ENCODE results near the gene JARID2. TPM values are rescaled to one million over a fixed set of nuclear protein-coding genes. Genes with fewer than 3 reads are reported as not detected.

Gene JARID2
- total and polyA plus RNA-seq, 9 of the 15 experiments (the other 6 are each of a cell fraction or from before 2014, with no cell fraction given) = 5.0 to 29.0 (median 15.6) TPM

DNA sequence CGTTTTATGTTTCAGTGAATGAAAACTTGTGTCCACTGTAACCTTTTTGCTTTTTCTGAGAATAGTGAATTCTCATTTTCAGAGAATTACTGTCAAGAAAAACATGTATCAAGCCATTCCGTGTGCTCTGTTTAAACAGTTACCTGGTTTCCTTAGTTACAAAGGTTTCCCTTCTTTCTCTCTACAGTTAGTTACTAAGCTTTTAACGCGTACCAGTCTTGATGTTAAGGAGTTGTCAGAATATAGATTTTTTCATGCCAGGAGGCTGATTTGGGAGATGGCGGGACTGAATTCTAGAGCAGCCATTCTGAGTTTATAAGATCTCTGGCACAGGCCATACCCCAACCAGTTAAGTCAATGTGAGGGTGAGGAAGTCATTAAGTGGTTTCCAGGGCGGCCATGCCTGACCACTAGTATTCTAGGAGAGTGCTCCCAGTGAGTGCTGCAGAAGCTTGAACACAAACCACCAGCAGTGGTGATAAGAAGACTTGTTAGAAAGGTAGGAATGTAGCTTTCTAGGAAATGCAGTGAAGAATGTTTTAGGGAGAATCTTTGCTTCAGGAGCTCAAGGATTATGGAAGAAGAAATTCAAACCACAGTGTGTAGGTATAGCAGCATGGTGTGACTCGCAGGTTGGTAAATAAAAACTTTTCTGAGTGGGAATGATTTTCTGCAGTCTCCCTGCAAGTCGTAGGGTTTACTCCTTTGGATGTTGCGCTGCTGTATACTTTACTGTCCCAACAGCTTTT, 112.9 kb downstream of the JARID2 start (continued):
- TF ChIP-seq, protein P1, sequence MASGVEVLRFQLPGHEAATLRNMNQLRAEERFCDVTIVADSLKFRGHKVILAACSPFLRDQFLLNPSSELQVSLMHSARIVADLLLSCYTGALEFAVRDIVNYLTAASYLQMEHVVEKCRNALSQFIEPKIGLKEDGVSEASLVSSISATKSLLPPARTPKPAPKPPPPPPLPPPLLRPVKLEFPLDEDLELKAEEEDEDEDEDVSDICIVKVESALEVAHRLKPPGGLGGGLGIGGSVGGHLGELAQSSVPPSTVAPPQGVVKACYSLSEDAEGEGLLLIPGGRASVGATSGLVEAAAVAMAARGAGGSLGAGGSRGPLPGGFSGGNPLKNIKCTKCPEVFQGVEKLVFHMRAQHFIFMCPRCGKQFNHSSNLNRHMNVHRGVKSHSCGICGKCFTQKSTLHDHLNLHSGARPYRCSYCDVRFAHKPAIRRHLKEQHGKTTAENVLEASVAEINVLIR (CRISPR knock-in tag; IDR thresholded peaks at IDR 0.05) = 0 out of 2 replicates have a peak, but pooled peaks have one; percentile 25
- no peak for TF ChIP-seq ZNF436 (CRISPR knock-in tag; IDR thresholded peaks at IDR 0.05)
- TF ChIP-seq FOXK2 (conservative IDR thresholded peaks at IDR 0.05 in 1 of 2, IDR thresholded peaks at IDR 0.05 in 1 of 2; ENCODE audit: low read depth in 2 of 2) = no peak
- TF ChIP-seq, protein P2, sequence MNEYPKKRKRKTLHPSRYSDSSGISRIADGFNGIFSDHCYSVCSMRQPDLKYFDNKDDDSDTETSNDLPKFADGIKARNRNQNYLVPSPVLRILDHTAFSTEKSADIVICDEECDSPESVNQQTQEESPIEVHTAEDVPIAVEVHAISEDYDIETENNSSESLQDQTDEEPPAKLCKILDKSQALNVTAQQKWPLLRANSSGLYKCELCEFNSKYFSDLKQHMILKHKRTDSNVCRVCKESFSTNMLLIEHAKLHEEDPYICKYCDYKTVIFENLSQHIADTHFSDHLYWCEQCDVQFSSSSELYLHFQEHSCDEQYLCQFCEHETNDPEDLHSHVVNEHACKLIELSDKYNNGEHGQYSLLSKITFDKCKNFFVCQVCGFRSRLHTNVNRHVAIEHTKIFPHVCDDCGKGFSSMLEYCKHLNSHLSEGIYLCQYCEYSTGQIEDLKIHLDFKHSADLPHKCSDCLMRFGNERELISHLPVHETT (CRISPR knock-in tag; conservative IDR thresholded peaks at IDR 0.05 in 1 of 2, IDR thresholded peaks at IDR 0.05 in 1 of 2) = no peak
- peak; percentile 27; the same call in 1 of the 2 replicates for TF ChIP-seq RFX1 (IDR thresholded peaks at IDR 0.05)
- no peak for TF ChIP-seq KAT8 (IDR thresholded peaks at IDR 0.05; ENCODE audit: low read depth)
- TF ChIP-seq, protein P3, sequence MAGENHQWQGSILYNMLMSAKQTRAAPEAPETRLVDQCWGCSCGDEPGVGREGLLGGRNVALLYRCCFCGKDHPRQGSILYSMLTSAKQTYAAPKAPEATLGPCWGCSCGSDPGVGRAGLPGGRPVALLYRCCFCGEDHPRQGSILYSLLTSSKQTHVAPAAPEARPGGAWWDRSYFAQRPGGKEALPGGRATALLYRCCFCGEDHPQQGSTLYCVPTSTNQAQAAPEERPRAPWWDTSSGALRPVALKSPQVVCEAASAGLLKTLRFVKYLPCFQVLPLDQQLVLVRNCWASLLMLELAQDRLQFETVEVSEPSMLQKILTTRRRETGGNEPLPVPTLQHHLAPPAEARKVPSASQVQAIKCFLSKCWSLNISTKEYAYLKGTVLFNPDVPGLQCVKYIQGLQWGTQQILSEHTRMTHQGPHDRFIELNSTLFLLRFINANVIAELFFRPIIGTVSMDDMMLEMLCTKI (IDR thresholded peaks at IDR 0.05; ENCODE audit: partially characterized antibody) = no peak
- TF ChIP-seq ZNF263 (CRISPR knock-in tag; IDR thresholded peaks at IDR 0.05; ENCODE audit: borderline replicate concordance) = peak; percentile 96
- TF ChIP-seq, protein P4, sequence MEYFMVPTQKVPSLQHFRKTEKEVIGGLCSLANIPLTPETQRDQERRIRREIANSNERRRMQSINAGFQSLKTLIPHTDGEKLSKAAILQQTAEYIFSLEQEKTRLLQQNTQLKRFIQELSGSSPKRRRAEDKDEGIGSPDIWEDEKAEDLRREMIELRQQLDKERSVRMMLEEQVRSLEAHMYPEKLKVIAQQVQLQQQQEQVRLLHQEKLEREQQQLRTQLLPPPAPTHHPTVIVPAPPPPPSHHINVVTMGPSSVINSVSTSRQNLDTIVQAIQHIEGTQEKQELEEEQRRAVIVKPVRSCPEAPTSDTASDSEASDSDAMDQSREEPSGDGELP (CRISPR knock-in tag; IDR thresholded peaks at IDR 0.05; ENCODE audit: borderline replicate concordance) = no peak
- TF ChIP-seq ESRRA (IDR thresholded peaks at IDR 0.05; ENCODE audit: borderline replicate concordance, low read depth) = peak; percentile 29; the same call in 1 of the 2 replicates
- 0 out of 2 replicates have a peak, but pooled peaks have one; percentile 5 for TF ChIP-seq NFE2 (IDR thresholded peaks at IDR 0.05; ENCODE audit: low read depth)
- TF ChIP-seq TEAD4 (IDR thresholded peaks at IDR 0.05; ENCODE audit: low read length) = peak; percentile 72; the same call in 1 of the 2 replicates
- no peak for TF ChIP-seq TEAD4 (CRISPR knock-in tag; IDR thresholded peaks at IDR 0.05; ENCODE audit: borderline replicate concordance)
- no peak for TF ChIP-seq ZFP1 (CRISPR knock-in tag; IDR thresholded peaks at IDR 0.05)
- TF ChIP-seq GTF2E2 (tag; IDR thresholded peaks at IDR 0.05) = 0 out of 2 replicates have a peak, but pooled peaks have one; percentile 56
- TF ChIP-seq PRMT5 (CRISPR knock-in tag; IDR thresholded peaks at IDR 0.05) = no peak
- 0 out of 2 replicates have a peak, but pooled peaks have one; percentile 25 for TF ChIP-seq NCOR1 (IDR thresholded peaks at IDR 0.05)
- TF ChIP-seq, protein P5, sequence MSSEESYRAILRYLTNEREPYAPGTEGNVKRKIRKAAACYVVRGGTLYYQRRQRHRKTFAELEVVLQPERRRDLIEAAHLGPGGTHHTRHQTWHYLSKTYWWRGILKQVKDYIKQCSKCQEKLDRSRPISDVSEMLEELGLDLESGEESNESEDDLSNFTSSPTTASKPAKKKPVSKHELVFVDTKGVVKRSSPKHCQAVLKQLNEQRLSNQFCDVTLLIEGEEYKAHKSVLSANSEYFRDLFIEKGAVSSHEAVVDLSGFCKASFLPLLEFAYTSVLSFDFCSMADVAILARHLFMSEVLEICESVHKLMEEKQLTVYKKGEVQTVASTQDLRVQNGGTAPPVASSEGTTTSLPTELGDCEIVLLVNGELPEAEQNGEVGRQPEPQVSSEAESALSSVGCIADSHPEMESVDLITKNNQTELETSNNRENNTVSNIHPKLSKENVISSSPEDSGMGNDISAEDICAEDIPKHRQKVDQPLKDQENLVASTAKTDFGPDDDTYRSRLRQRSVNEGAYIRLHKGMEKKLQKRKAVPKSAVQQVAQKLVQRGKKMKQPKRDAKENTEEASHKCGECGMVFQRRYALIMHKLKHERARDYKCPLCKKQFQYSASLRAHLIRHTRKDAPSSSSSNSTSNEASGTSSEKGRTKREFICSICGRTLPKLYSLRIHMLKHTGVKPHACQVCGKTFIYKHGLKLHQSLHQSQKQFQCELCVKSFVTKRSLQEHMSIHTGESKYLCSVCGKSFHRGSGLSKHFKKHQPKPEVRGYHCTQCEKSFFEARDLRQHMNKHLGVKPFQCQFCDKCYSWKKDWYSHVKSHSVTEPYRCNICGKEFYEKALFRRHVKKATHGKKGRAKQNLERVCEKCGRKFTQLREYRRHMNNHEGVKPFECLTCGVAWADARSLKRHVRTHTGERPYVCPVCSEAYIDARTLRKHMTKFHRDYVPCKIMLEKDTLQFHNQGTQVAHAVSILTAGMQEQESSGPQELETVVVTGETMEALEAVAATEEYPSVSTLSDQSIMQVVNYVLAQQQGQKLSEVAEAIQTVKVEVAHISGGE (CRISPR knock-in tag; IDR thresholded peaks at IDR 0.05) = no peak

Measured in K562 (cell line).